ENCODE measurements around the gene RBM33.

The RBM33 gene

GRCh38 chr7:155660758-155661093 is 16.3 kb downstream of the RBM33 start:
- H3K4me2 ChIP-seq (ENCODE audit: low read depth, low read length) = no peak overlapping the region
- no peaks in the 10 kb centered on the region for H3K9me3 ChIP-seq (replicated peaks; ENCODE audit: insufficient read depth, low read length)
- no peaks in the 10 kb centered on the region for H3F3A ChIP-seq (ENCODE audit: insufficient read depth, low read length)
- DNase-seq = no peak
- peaks cover 59% of the 10 kb centered on the region for H4K20me1 ChIP-seq (ENCODE audit: insufficient read depth, low read length)
- no peak for TF ChIP-seq EZH2 (optimal IDR thresholded peaks at IDR 0.05; ENCODE audit: low read depth, low read length)
- TF ChIP-seq CTCF (IDR thresholded peaks at IDR 0.05; ENCODE audit: low read length) = no peak
- TF ChIP-seq EZH2phosphoT487 (IDR thresholded peaks at IDR 0.05; ENCODE audit: low read length) = no peak
- no peak overlapping the region for H3K9ac ChIP-seq (ENCODE audit: low read length)
- H2AFZ ChIP-seq (ENCODE audit: low read length) = no peak overlapping the region
- H3K4me3 ChIP-seq (ENCODE audit: low read length) = no peak overlapping the region
- no peak overlapping the region for H3K27ac ChIP-seq (ENCODE audit: low read length)
- no peaks in the 10 kb centered on the region for H3K9me2 ChIP-seq (replicated peaks; ENCODE audit: insufficient read depth, low read length)
- peaks cover 7% of the 10 kb centered on the region for H3K36me3 ChIP-seq (replicated peaks; ENCODE audit: insufficient read depth, low read length)
- H3K4me1 ChIP-seq (ENCODE audit: low read length) = no peaks in the 10 kb centered on the region
- peaks cover 99% of the 10 kb centered on the region for H3K79me2 ChIP-seq (ENCODE audit: low read length)
- H3K27me3 ChIP-seq (replicated peaks; ENCODE audit: insufficient read depth, low read length) = no peaks in the 10 kb centered on the region

- TF ChIP-seq EZH2phosphoT487 (IDR thresholded peaks at IDR 0.05; ENCODE audit: low read length) = no peak
- TF ChIP-seq EZH2 (optimal IDR thresholded peaks at IDR 0.05; ENCODE audit: low read depth, low read length) = no peak
- TF ChIP-seq CTCF (IDR thresholded peaks at IDR 0.05; ENCODE audit: low read length) = no peak
- Histone ChIP-seq H4K20me1 (ENCODE audit: insufficient read depth, low read length) (peaks cover 61% of the 10 kb centered on the region), H3K4me1 (ENCODE audit: low read length) (no peaks in the 10 kb centered on the region), H3K9ac (ENCODE audit: low read length) (no peak overlapping the region), H3K27ac (ENCODE audit: low read length) (no peak overlapping the region), H3F3A (ENCODE audit: insufficient read depth, low read length) (no peaks in the 10 kb centered on the region), H2AFZ (ENCODE audit: low read length) (no peak overlapping the region), H3K36me3 (replicated peaks; ENCODE audit: insufficient read depth, low read length) (peaks cover 13% of the 10 kb centered on the region), H3K4me3 (ENCODE audit: low read length) (no peak overlapping the region), H3K9me3 (replicated peaks; ENCODE audit: insufficient read depth, low read length) (no peaks in the 10 kb centered on the region), H3K9me2 (replicated peaks; ENCODE audit: insufficient read depth, low read length) (no peaks in the 10 kb centered on the region), H3K4me2 (ENCODE audit: low read depth, low read length) (no peak overlapping the region), H3K79me2 (ENCODE audit: low read length) (peaks cover 99% of the 10 kb centered on the region), H3K27me3 (replicated peaks; ENCODE audit: insufficient read depth, low read length) (no peaks in the 10 kb centered on the region)
- DNase-seq = no peak
These were observed 18.0 kb downstream of the RBM33 start for GRCh38 chr7:155662343-155663043.

- Histone ChIP-seq H3K4me1 (ENCODE audit: low read length) (no peaks in the 10 kb centered on the region), H3K27me3 (replicated peaks; ENCODE audit: insufficient read depth, low read length) (no peaks in the 10 kb centered on the region), H3F3A (ENCODE audit: insufficient read depth, low read length) (no peaks in the 10 kb centered on the region), H3K27ac (ENCODE audit: low read length) (no peak overlapping the region), H3K36me3 (replicated peaks; ENCODE audit: insufficient read depth, low read length) (peaks cover 17% of the 10 kb centered on the region), H3K9ac (ENCODE audit: low read length) (no peak overlapping the region), H2AFZ (ENCODE audit: low read length) (no peak overlapping the region), H3K4me3 (ENCODE audit: low read length) (no peak overlapping the region), H3K9me3 (replicated peaks; ENCODE audit: insufficient read depth, low read length) (no peaks in the 10 kb centered on the region), H3K79me2 (ENCODE audit: low read length) (peaks cover 99% of the 10 kb centered on the region), H3K4me2 (ENCODE audit: low read depth, low read length) (no peak overlapping the region), H3K9me2 (replicated peaks; ENCODE audit: insufficient read depth, low read length) (no peaks in the 10 kb centered on the region), H4K20me1 (ENCODE audit: insufficient read depth, low read length) (peaks cover 66% of the 10 kb centered on the region)
- DNase-seq = no peak
- TF ChIP-seq EZH2phosphoT487 (IDR thresholded peaks at IDR 0.05; ENCODE audit: low read length) = no peak
- no peak for TF ChIP-seq CTCF (IDR thresholded peaks at IDR 0.05; ENCODE audit: low read length)
- no peak for TF ChIP-seq EZH2 (optimal IDR thresholded peaks at IDR 0.05; ENCODE audit: low read depth, low read length)
These were observed 19.5 kb downstream of the RBM33 start for GRCh38 chr7:155663937-155664336.
